H1 (cell line): ENCODE data around the gene GMNN. TPM values are rescaled to one million over a fixed set of nuclear protein-coding genes. Genes with fewer than 3 reads are reported as not detected.
A peak's percentile ranks its signal among the peaks of the same experiment; 100 is the strongest.

Source experiments
- CTCF ChIA-PET: fragments of 300-600 bp; sonication (Branson Sonifier 250); formaldehyde crosslinking; loops from one replicate; lab custom pipeline; 2021; ENCODE audit not compliant: partially characterized antibody; lab: Charles Lee
- POLR2A ChIA-PET: fragments of 300-600 bp; sonication (Branson Sonifier 250); formaldehyde crosslinking; loops from one replicate; lab custom pipeline; 2021; ENCODE audit warnings: inconsistent platforms; ENCODE audit not compliant: partially characterized antibody; lab: Charles Lee
- DNase-seq, 2 experiments: peaks; one replicate each; pipeline versions ENCODE4 v3.0.0 to v3.0.0-alpha.2; 2010 to 2022; ENCODE audit warnings: low spot score in 2 of 2, low read depth in 1 of 2, mixed read lengths in 1 of 2
- FAIRE-seq: peaks from 2 replicates; lab custom pipeline; 2011; peaks lifted over from hg19 to GRCh38; lab: Jason Lieb, UNC
- H2AFZ ChIP-seq: 2 replicates; pipeline ENCODE4 v1.8.1; 2012; ENCODE audit warnings: low read length, inconsistent platforms
- H2AK5ac ChIP-seq: 2 replicates; pipeline ENCODE4 v1.6.1; 2013; ENCODE audit warnings: low read depth, low read length
- H2BK120ac ChIP-seq: replicated peaks from 2 replicates; pipeline ENCODE3; 2013; ENCODE audit warnings: low read depth, low read length, inconsistent platforms
- H2BK12ac ChIP-seq: 2 replicates; pipeline ENCODE4 v1.6.1; 2013; ENCODE audit warnings: low read depth, low read length
- H2BK15ac ChIP-seq: 2 replicates; pipeline ENCODE4 v1.6.1; 2013; ENCODE audit warnings: low read length
- H2BK20ac ChIP-seq: 2 replicates; pipeline ENCODE4 v1.6.1; 2013; ENCODE audit warnings: low read length
- H2BK5ac ChIP-seq: 2 replicates; pipeline ENCODE4 v1.6.1; 2013; ENCODE audit warnings: low read depth, low read length
- H3K14ac ChIP-seq: 2 replicates; pipeline ENCODE4 v1.6.1; 2013; ENCODE audit warnings: inconsistent platforms; ENCODE audit not compliant: insufficient read length
- H3K18ac ChIP-seq: 2 replicates; pipeline ENCODE4 v1.6.1; 2013; ENCODE audit warnings: low read length; ENCODE audit errors: extremely low read depth
- H3K23ac ChIP-seq: 2 replicates; pipeline ENCODE4 v1.6.1; 2013; ENCODE audit warnings: inconsistent platforms; ENCODE audit not compliant: insufficient read length
- H3K23me2 ChIP-seq: 2 replicates; pipeline ENCODE4 v1.6.1; 2013; ENCODE audit warnings: low read depth, low read length
- H3K27ac ChIP-seq: 2 replicates; pipeline ENCODE4 v1.6.1; 2011; ENCODE audit warnings: low read depth, low read length, inconsistent platforms
- H3K27me3 ChIP-seq, 4 experiments: replicated peaks in 1 of 4; 1 replicate in 1 of 4; 2 replicates in 3 of 4; pipeline versions ENCODE4 v1.6.1 to v1.8.1; 2011 to 2013; ENCODE audit warnings: low read length in 3 of 4, mild to moderate bottlenecking in 3 of 4, inconsistent platforms in 2 of 4, mixed read lengths in 2 of 4, moderate library complexity in 1 of 4; ENCODE audit not compliant: control insufficient read depth in 3 of 4, insufficient read depth in 3 of 4; ENCODE audit errors: extremely low read depth in 1 of 4
- H3K36me3 ChIP-seq, 4 experiments: 2 replicates each; pipeline versions ENCODE4 v1.6.1 to v1.8.1; 2011 to 2013; ENCODE audit warnings: mild to moderate bottlenecking in 4 of 4, low read length in 3 of 4, moderate library complexity in 2 of 4, control low read depth in 1 of 4, inconsistent platforms in 1 of 4; ENCODE audit not compliant: insufficient read depth in 4 of 4, control insufficient read depth in 2 of 4
- H3K4ac ChIP-seq: replicated peaks from 2 replicates; pipeline ENCODE3; 2013; ENCODE audit warnings: low read length, low read depth, mixed read lengths, inconsistent platforms; ENCODE audit not compliant: insufficient read length
- H3K4me1 ChIP-seq, 4 experiments: replicated peaks in 1 of 4; 1 replicate in 1 of 4; 2 replicates in 3 of 4; pipeline versions ENCODE4 v1.6.1 to v1.8.1; 2011 to 2013; ENCODE audit warnings: low read length in 3 of 4, inconsistent platforms in 2 of 4, mixed read lengths in 1 of 4; ENCODE audit not compliant: insufficient read depth in 4 of 4, control insufficient read depth in 3 of 4
- H3K4me2 ChIP-seq, 2 experiments: 2 replicates each; pipeline versions ENCODE4 v1.6.1 to v1.8.1; 2011 to 2013; ENCODE audit warnings: low read depth in 2 of 2, low read length in 2 of 2, control low read depth in 1 of 2, inconsistent platforms in 1 of 2, mild to moderate bottlenecking in 1 of 2; ENCODE audit not compliant: insufficient read depth in 1 of 2
- H3K4me3 ChIP-seq, 4 experiments: fragments of 200-600, 300-600 bp in 1 of 4; sonication (generic), shearing (Covaris generic), sonication (Bioruptor Twin) in 1 of 4; 2 replicates each; pipeline versions ENCODE4 v1.5.1 to v1.8.1; 2011 to 2016; ENCODE audit warnings: low read length in 4 of 4, low read depth in 3 of 4, control low read depth in 2 of 4, inconsistent platforms in 2 of 4, mild to moderate bottlenecking in 2 of 4, mixed read lengths in 1 of 4, moderate library complexity in 1 of 4; ENCODE audit not compliant: insufficient read depth in 2 of 4; ENCODE audit errors: extremely low read depth in 1 of 4
- H3K56ac ChIP-seq: replicated peaks from 2 replicates; pipeline ENCODE3; 2013; ENCODE audit warnings: low read depth, mild to moderate bottlenecking, mixed read lengths, low read length, inconsistent platforms; ENCODE audit not compliant: insufficient read length
- H3K79me1 ChIP-seq: 2 replicates; pipeline ENCODE4 v1.6.1; 2013; ENCODE audit warnings: low read depth, low read length, control low read depth
- H3K79me2 ChIP-seq, 2 experiments: 2 replicates each; pipeline versions ENCODE4 v1.6.1 to v1.8.1; 2012 to 2013; ENCODE audit warnings: low read length in 2 of 2, mild to moderate bottlenecking in 2 of 2, inconsistent platforms in 1 of 2; ENCODE audit not compliant: insufficient read depth in 2 of 2, control insufficient read depth in 1 of 2
- H3K9ac ChIP-seq, 4 experiments: replicated peaks in 1 of 4; 1 replicate in 1 of 4; 2 replicates in 3 of 4; pipeline versions ENCODE4 v1.6.1 to v1.8.1; 2011 to 2013; ENCODE audit warnings: low read depth in 3 of 4, low read length in 3 of 4, control low read depth in 2 of 4, mild to moderate bottlenecking in 2 of 4, moderate library complexity in 2 of 4, inconsistent platforms in 1 of 4; ENCODE audit errors: extremely low read depth in 1 of 4
- H3K9me3 ChIP-seq, 2 experiments: 2 replicates each; pipeline versions ENCODE4 v1.6.1 to v1.8.1; 2012 to 2013; ENCODE audit warnings: mild to moderate bottlenecking in 2 of 2, moderate library complexity in 2 of 2, control low read depth in 1 of 2, inconsistent platforms in 1 of 2, low read depth in 1 of 2, low read length in 1 of 2, mixed read lengths in 1 of 2; ENCODE audit not compliant: insufficient read depth in 2 of 2
- H4K20me1 ChIP-seq, 2 experiments: replicated peaks in 1 of 2; 2 replicates each; pipeline versions ENCODE3 to v1.8.1; 2011 to 2013; ENCODE audit warnings: inconsistent platforms in 2 of 2, low read length in 2 of 2, mild to moderate bottlenecking in 1 of 2; ENCODE audit not compliant: insufficient read depth in 2 of 2, control insufficient read depth in 1 of 2
- H4K5ac ChIP-seq: 2 replicates; pipeline ENCODE4 v1.6.1; 2013; ENCODE audit warnings: low read length, low read depth, mixed read lengths, inconsistent platforms; ENCODE audit not compliant: insufficient read length
- H4K8ac ChIP-seq: 2 replicates; pipeline ENCODE4 v1.8.0; 2013; ENCODE audit warnings: mild to moderate bottlenecking, moderate library complexity, low read length, inconsistent platforms; ENCODE audit not compliant: insufficient read depth; ENCODE audit errors: extremely low read depth
- H4K91ac ChIP-seq: replicated peaks from 2 replicates; pipeline ENCODE3; 2013; ENCODE audit warnings: low read length, mixed read lengths, inconsistent platforms; ENCODE audit not compliant: insufficient read length
- BACH1 ChIP-seq: IDR thresholded peaks from 2 replicates; pipeline ENCODE4 v1.6.1; 2012; ENCODE audit warnings: low read length, improper control_type of control experiment
- BCL11A ChIP-seq, 2 experiments: IDR thresholded peaks; one replicate each; pipeline ENCODE4 v1.6.1; 2011; ENCODE audit warnings: low read depth in 2 of 2, low read length in 2 of 2, mild to moderate bottlenecking in 2 of 2
- CTBP2 ChIP-seq: IDR thresholded peaks from 2 replicates; pipeline ENCODE4 v1.7.0; 2011; ENCODE audit warnings: borderline replicate concordance, mild to moderate bottlenecking, moderate library complexity, mixed read lengths, low read length; ENCODE audit not compliant: insufficient read depth, insufficient read length
- JUN ChIP-seq: IDR thresholded peaks from 2 replicates; pipeline ENCODE4 v1.6.1; 2011; ENCODE audit warnings: low read depth, mild to moderate bottlenecking, improper control_type of control experiment, low read length
- KDM1A ChIP-seq: fragments of 200-600, 300-600 bp; sonication (generic); IDR thresholded peaks from 2 replicates; pipeline ENCODE4 v1.7.1; 2016; ENCODE audit warnings: mild to moderate bottlenecking, low read length, borderline replicate concordance
- WGBS, 2 experiments: shearing (Covaris generic) in 1 of 2; methylation state at CpG; one replicate each; pipeline versions ENCODE4 v1.1.6 to v1.1.7; 2013 to 2015; ENCODE audit warnings: low lambda C conversion rate in 2 of 2, mixed read lengths in 2 of 2, inconsistent platforms in 1 of 2, low coverage in 1 of 2, missing lambda C conversion rate in 1 of 2; ENCODE audit not compliant: insufficient replicate concordance in 2 of 2, insufficient coverage in 1 of 2, insufficient read length in 1 of 2; ENCODE audit errors: extremely low coverage in 1 of 2, missing lambda C conversion rate in 1 of 2; 5-methylcytosine and 5-hydroxymethylcytosine counted together
- polyA plus RNA-seq, 7 experiments: library from polyadenylated mRNA; depleted of rRNA in 3 of 7; stranded (reverse) in 5 of 7; unstranded in 2 of 7; fragments of >200 nt in 5 of 7; fragments of 200-250 nt in 2 of 7; gene quantifications; 1 replicate in 5 of 7; 2 replicates in 1 of 7; 4 replicates in 1 of 7; pipeline versions ENCODE4 v1.2.1 to v1.2.3, GENCODE V29; 2011 to 2013; ENCODE audit warnings: missing spikeins in 2 of 7, mixed read lengths in 2 of 7
- total RNA-seq: library from RNA; stranded (reverse); fragmentation: NEBNext Ultra II Directional; extraction: Animal tissue kit (Norgen Biotek cat#: 25700); gene quantifications from 2 replicates; pipeline ENCODE4 v1.2.1, GENCODE V29; 2021
- TF ChIP-seq, protein P1 (sequence below), 3 experiments: IDR thresholded peaks; 1 replicate in 2 of 3; 2 replicates in 1 of 3; pipeline versions ENCODE4 v1.5.1 to v1.6.1; 2011; ENCODE audit warnings: low read length in 3 of 3, mild to moderate bottlenecking in 3 of 3, inconsistent platforms in 2 of 3, low read depth in 1 of 3, moderate library complexity in 1 of 3; ENCODE audit not compliant: insufficient read depth in 1 of 3; ENCODE audit errors: control extremely low read depth in 1 of 3

Gene GMNN
- total and polyA plus RNA-seq, 2 of the 8 experiments (the other 6 are each of a cell fraction or from before 2014, with no cell fraction given): 65.9 to 101 TPM

- H3K9ac ChIP-seq: no peak overlapping the region
- no peak overlapping the region for H3K27ac ChIP-seq
- H2BK20ac ChIP-seq: no peak overlapping the region
- no peak overlapping the region for H4K5ac ChIP-seq
- no peaks in the 10 kb centered on the region for H4K20me1 ChIP-seq
- no peaks in the 10 kb centered on the region for H3K27me3 ChIP-seq
- ChIA-PET POLR2A (interaction anchor here (0.6 kb wide), 1 partner anchor 31 kb away, joined by 3 read pairs; no protein-coding TSS in a partner anchor), CTCF (interaction anchor here (1.0 kb wide), 1 partner anchor 34 kb away, joined by 3 read pairs; the partner anchor contains the start of gene C6orf62)
- H4K91ac ChIP-seq: no peak overlapping the region
- no peak overlapping the region for H4K8ac ChIP-seq
- DNase-seq: no peak
- no peak overlapping the region for H3K18ac ChIP-seq
- H2BK5ac ChIP-seq: no peak overlapping the region
- H3K79me2 ChIP-seq: no peaks in the 10 kb centered on the region
- no peaks in the 10 kb centered on the region for H3K4me1 ChIP-seq
- H3K4me2 ChIP-seq: no peak overlapping the region
- no peak overlapping the region for H2BK12ac ChIP-seq
- H2AFZ ChIP-seq: peak overlapping the region; percentile 12; the same call in 1 of the 2 replicates
- no peak overlapping the region for H3K56ac ChIP-seq
- H3K23me2 ChIP-seq: no peaks in the 10 kb centered on the region
- H3K9me3 ChIP-seq: no peaks in the 10 kb centered on the region
- no peaks in the 10 kb centered on the region; a peak in 1 of 8 replicates for H3K36me3 ChIP-seq
- H2BK120ac ChIP-seq: no peak overlapping the region
- WGBS, 2 experiments: 76% methylated on average over 2 of the region's 2 CpGs; no CpG with 5 or more reads in 1 of the 2 experiments
- TF ChIP-seq JUN (no peak), BCL11A (IDR thresholded peaks at IDR 0.05; ENCODE audit: low read depth in 2 of 2, low read length in 2 of 2) (no peak), CTBP2 (no peak), KDM1A (no peak), BACH1 (no peak)
- TF ChIP-seq, protein P1, sequence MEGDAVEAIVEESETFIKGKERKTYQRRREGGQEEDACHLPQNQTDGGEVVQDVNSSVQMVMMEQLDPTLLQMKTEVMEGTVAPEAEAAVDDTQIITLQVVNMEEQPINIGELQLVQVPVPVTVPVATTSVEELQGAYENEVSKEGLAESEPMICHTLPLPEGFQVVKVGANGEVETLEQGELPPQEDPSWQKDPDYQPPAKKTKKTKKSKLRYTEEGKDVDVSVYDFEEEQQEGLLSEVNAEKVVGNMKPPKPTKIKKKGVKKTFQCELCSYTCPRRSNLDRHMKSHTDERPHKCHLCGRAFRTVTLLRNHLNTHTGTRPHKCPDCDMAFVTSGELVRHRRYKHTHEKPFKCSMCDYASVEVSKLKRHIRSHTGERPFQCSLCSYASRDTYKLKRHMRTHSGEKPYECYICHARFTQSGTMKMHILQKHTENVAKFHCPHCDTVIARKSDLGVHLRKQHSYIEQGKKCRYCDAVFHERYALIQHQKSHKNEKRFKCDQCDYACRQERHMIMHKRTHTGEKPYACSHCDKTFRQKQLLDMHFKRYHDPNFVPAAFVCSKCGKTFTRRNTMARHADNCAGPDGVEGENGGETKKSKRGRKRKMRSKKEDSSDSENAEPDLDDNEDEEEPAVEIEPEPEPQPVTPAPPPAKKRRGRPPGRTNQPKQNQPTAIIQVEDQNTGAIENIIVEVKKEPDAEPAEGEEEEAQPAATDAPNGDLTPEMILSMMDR (IDR thresholded peaks at IDR 0.05; ENCODE audit: control extremely low read depth in 1 of 3, insufficient read depth in 1 of 3, low read depth in 1 of 3, low read length in 3 of 3): no peak
- H2BK15ac ChIP-seq: no peak overlapping the region
- FAIRE-seq: no peak
- H3K4ac ChIP-seq: no peak overlapping the region
- H3K4me3 ChIP-seq: no peak overlapping the region
- no peak overlapping the region for H3K14ac ChIP-seq
- no peak overlapping the region for H2AK5ac ChIP-seq
- H3K79me1 ChIP-seq: no peaks in the 10 kb centered on the region
- H3K23ac ChIP-seq: no peak overlapping the region
Measured at GRCh38 chr6:24752503-24752902, 22.2 kb upstream of the GMNN start.
